Gastrocnemius medialis (tissue), 4 donors: Measurements from ENCODE around the gene CORO2A.

Experiments
- CTCF ChIP-seq, 5 experiments: fragments of 450-650 bp in 3 of 5; fragments of 200-600 bp in 2 of 5; sonication (generic) in 2 of 5; IDR thresholded peaks in 4 of 5; conservative IDR thresholded peaks in 1 of 5; 1 replicate in 4 of 5; 2 replicates in 1 of 5; pipeline ENCODE4 v1.5.1; 2016 to 2019; ENCODE audit warnings: antibody characterized with exemption in 5 of 5, mild to moderate bottlenecking in 3 of 5, moderate library complexity in 3 of 5
- POLR2A ChIP-seq, 2 donors: fragments of 450-650 bp; IDR thresholded peaks; one replicate each; pipeline ENCODE4 v1.6.1; 2017; ENCODE audit warnings: antibody characterized with exemption in 2 of 2, mild to moderate bottlenecking in 2 of 2, moderate library complexity in 2 of 2

- TF ChIP-seq POLR2A (IDR thresholded peaks at IDR 0.05) (no peak), CTCF (IDR thresholded peaks at IDR 0.05 in 4 of 5, conservative IDR thresholded peaks at IDR 0.05 in 1 of 5) (no peak)
Measured at GRCh38 chr9:98095401-98095800, 97.0 kb downstream of the CORO2A start.
